HAP-1 (cell line): ENCODE results near the gene BICD1.

Source experiments
- DNase-seq, 2 experiments: peaks; one replicate each; pipeline ENCODE4 v3.0.0-alpha.2; 2016 to 2020; ENCODE audit warnings: low spot score in 2 of 2
- H3K27me3 ChIP-seq: fragments of 250-450 bp; sonication (Bioruptor Pico); 2 replicates; pipeline ENCODE4 v1.5.1; 2020; ENCODE audit warnings: low read depth, mild to moderate bottlenecking, moderate library complexity
- H3K36me3 ChIP-seq: fragments of 250-450 bp; sonication (Bioruptor Pico); replicated peaks from 2 replicates; pipeline ENCODE4 v1.5.1; 2020; ENCODE audit warnings: mild to moderate bottlenecking
- H3K4me1 ChIP-seq: fragments of 250-450 bp; sonication (Bioruptor Pico); 2 replicates; pipeline ENCODE4 v1.5.1; 2020; ENCODE audit warnings: mild to moderate bottlenecking
- H3K4me3 ChIP-seq: fragments of 250-450 bp; sonication (Bioruptor Pico); 2 replicates; pipeline ENCODE4 v1.5.1; 2020; ENCODE audit warnings: mild to moderate bottlenecking, moderate library complexity
- H3K9me3 ChIP-seq: fragments of 250-450 bp; sonication (Bioruptor Pico); 2 replicates; pipeline ENCODE4 v1.5.1; 2020; ENCODE audit warnings: mild to moderate bottlenecking, moderate library complexity
- in situ Hi-C: fragments of 300-500 bp; cut with MboI; formaldehyde crosslinking; loops from 3 replicates; pipeline ENCODE4 v1.14.3; 2020; ENCODE audit warnings: low sequenced_read_pairs, inconsistent platforms, mixed read lengths

Gene BICD1

GRCh38 chr12:32362892-32363291 lies 256.2 kb downstream of the BICD1 start:
- Histone ChIP-seq H3K27me3 (no peaks in the 10 kb centered on the region), H3K9me3 (no peaks in the 10 kb centered on the region), H3K4me3 (no peak overlapping the region), H3K4me1 (peaks cover 14% of the 10 kb centered on the region), H3K36me3 (no peaks in the 10 kb centered on the region; the same call in 1 of the 2 replicates)
- in situ Hi-C loops, result loop anchor here (10.0 kb wide), 1 partner anchor 292 kb away; no protein-coding TSS in a partner anchor
- DNase-seq, result no peak

- Histone ChIP-seq H3K4me1 (peaks cover 7% of the 10 kb centered on the region), H3K9me3 (no peaks in the 10 kb centered on the region), H3K36me3 (no peaks in the 10 kb centered on the region; the same call in 1 of the 2 replicates), H3K4me3 (no peak overlapping the region), H3K27me3 (no peaks in the 10 kb centered on the region)
- peak; percentile 77 to 79 for DNase-seq
- in situ Hi-C loops, result loop anchor here (10.0 kb wide), 1 partner anchor 289 kb away; no protein-coding TSS in a partner anchor
Observed at GRCh38 chr12:32365473-32366064, 258.9 kb downstream of the BICD1 start.

- DNase-seq, result no peak
- in situ Hi-C loops, result loop anchor here (10.0 kb wide), 1 partner anchor 288 kb away; no protein-coding TSS in a partner anchor
Observed at GRCh38 chr12:32366714-32367113, 260.1 kb downstream of the BICD1 start.

GRCh38 chr12:32367381-32367780 lies 260.7 kb downstream of the BICD1 start:
- Histone ChIP-seq H3K27me3 (no peaks in the 10 kb centered on the region), H3K4me1 (peaks cover 7% of the 10 kb centered on the region), H3K36me3 (no peaks in the 10 kb centered on the region; the same call in 1 of the 2 replicates), H3K9me3 (no peaks in the 10 kb centered on the region), H3K4me3 (no peak overlapping the region)
- no peak for DNase-seq
- in situ Hi-C loops, result loop anchor here (10.0 kb wide), 1 partner anchor 287 kb away; no protein-coding TSS in a partner anchor

More at GRCh38 chr12:32366714-32367113, 260.1 kb downstream of the BICD1 start:
- Histone ChIP-seq H3K4me1 (peaks cover 7% of the 10 kb centered on the region), H3K36me3 (no peaks in the 10 kb centered on the region; the same call in 1 of the 2 replicates), H3K9me3 (no peaks in the 10 kb centered on the region), H3K27me3 (no peaks in the 10 kb centered on the region), H3K4me3 (no peak overlapping the region)

- no peaks in the 10 kb centered on the region for H3K27me3 ChIP-seq
- in situ Hi-C loops, result loop anchor here (10.0 kb wide), 1 partner anchor 286 kb away; no protein-coding TSS in a partner anchor
- H3K36me3 ChIP-seq, result no peaks in the 10 kb centered on the region; the same call in 1 of the 2 replicates
- peaks cover 7% of the 10 kb centered on the region for H3K4me1 ChIP-seq
- H3K4me3 ChIP-seq, result no peak overlapping the region
- no peaks in the 10 kb centered on the region for H3K9me3 ChIP-seq
- no peak for DNase-seq
Observed at GRCh38 chr12:32369202-32369601, 262.6 kb downstream of the BICD1 start.

- Histone ChIP-seq H3K27me3 (no peaks in the 10 kb centered on the region), H3K36me3 (no peaks in the 10 kb centered on the region), H3K4me3 (no peak overlapping the region), H3K9me3 (no peaks in the 10 kb centered on the region), H3K4me1 (peaks cover 8% of the 10 kb centered on the region)
- in situ Hi-C loops, result no loop called here
- DNase-seq, result no peak
Observed at GRCh38 chr12:32377344-32378055, 270.9 kb downstream of the BICD1 start.

GRCh38 chr12:32379213-32379612 lies 272.6 kb downstream of the BICD1 start:
- DNase-seq, result no peak
- H3K27me3 ChIP-seq, result no peaks in the 10 kb centered on the region
- in situ Hi-C loops, result no loop called here
- no peaks in the 10 kb centered on the region for H3K9me3 ChIP-seq
- H3K36me3 ChIP-seq, result no peaks in the 10 kb centered on the region
- H3K4me1 ChIP-seq, result peaks cover 8% of the 10 kb centered on the region
- no peak overlapping the region for H3K4me3 ChIP-seq

GRCh38 chr12:32379667-32380066 lies 273.0 kb downstream of the BICD1 start:
- H3K36me3 ChIP-seq, result no peaks in the 10 kb centered on the region
- peaks cover 8% of the 10 kb centered on the region for H3K4me1 ChIP-seq
- H3K27me3 ChIP-seq, result no peaks in the 10 kb centered on the region
- DNase-seq, result no peak
- no peak overlapping the region for H3K4me3 ChIP-seq
- H3K9me3 ChIP-seq, result no peaks in the 10 kb centered on the region
- in situ Hi-C loops, result no loop called here

- no peaks in the 10 kb centered on the region for H3K36me3 ChIP-seq
- no peak for DNase-seq
- no peaks in the 10 kb centered on the region for H3K9me3 ChIP-seq
- H3K27me3 ChIP-seq, result no peaks in the 10 kb centered on the region
- peaks cover 8% of the 10 kb centered on the region for H3K4me1 ChIP-seq
- H3K4me3 ChIP-seq, result no peak overlapping the region
- in situ Hi-C loops, result no loop called here
Observed at GRCh38 chr12:32382226-32382625, 275.6 kb downstream of the BICD1 start.

GRCh38 chr12:32390572-32391219 lies 284.0 kb downstream of the BICD1 start:
- Histone ChIP-seq H3K9me3 (no peaks in the 10 kb centered on the region), H3K27me3 (no peaks in the 10 kb centered on the region), H3K4me3 (no peak overlapping the region), H3K4me1 (no peaks in the 10 kb centered on the region), H3K36me3 (no peaks in the 10 kb centered on the region)
- no peak for DNase-seq
- in situ Hi-C loops, result no loop called here

GRCh38 chr12:32395026-32395425 lies 288.4 kb downstream of the BICD1 start:
- in situ Hi-C loops, result no loop called here
- H3K4me1 ChIP-seq, result peaks cover 8% of the 10 kb centered on the region; the same call in 1 of the 2 replicates
- no peak overlapping the region for H3K4me3 ChIP-seq
- no peaks in the 10 kb centered on the region for H3K27me3 ChIP-seq
- H3K36me3 ChIP-seq, result no peaks in the 10 kb centered on the region
- DNase-seq, result no peak
- no peaks in the 10 kb centered on the region for H3K9me3 ChIP-seq

GRCh38 chr12:32397696-32398095 lies 291.0 kb downstream of the BICD1 start:
- H3K27me3 ChIP-seq, result no peaks in the 10 kb centered on the region
- DNase-seq, result peak; percentile 4 to 15
- in situ Hi-C loops, result no loop called here
- H3K4me1 ChIP-seq, result peaks cover 19% of the 10 kb centered on the region
- H3K9me3 ChIP-seq, result no peaks in the 10 kb centered on the region
- no peaks in the 10 kb centered on the region for H3K36me3 ChIP-seq
- no peak overlapping the region for H3K4me3 ChIP-seq

GRCh38 chr12:32398181-32398580 lies 291.5 kb downstream of the BICD1 start:
- no peak overlapping the region for H3K4me3 ChIP-seq
- in situ Hi-C loops, result no loop called here
- DNase-seq, result no peak

More at GRCh38 chr12:32398181-32398580, 291.5 kb downstream of the BICD1 start:
- Histone ChIP-seq H3K4me1 (peaks cover 19% of the 10 kb centered on the region), H3K27me3 (no peaks in the 10 kb centered on the region), H3K9me3 (no peaks in the 10 kb centered on the region), H3K36me3 (no peaks in the 10 kb centered on the region)
